ENCODE results near the gene UVSSA.
"Not testable (repeated sequence)": the region's sequence is repeated elsewhere in the genome, so short reads cannot be mapped to it uniquely, and the experiment has no call there.

The UVSSA gene

DNA sequence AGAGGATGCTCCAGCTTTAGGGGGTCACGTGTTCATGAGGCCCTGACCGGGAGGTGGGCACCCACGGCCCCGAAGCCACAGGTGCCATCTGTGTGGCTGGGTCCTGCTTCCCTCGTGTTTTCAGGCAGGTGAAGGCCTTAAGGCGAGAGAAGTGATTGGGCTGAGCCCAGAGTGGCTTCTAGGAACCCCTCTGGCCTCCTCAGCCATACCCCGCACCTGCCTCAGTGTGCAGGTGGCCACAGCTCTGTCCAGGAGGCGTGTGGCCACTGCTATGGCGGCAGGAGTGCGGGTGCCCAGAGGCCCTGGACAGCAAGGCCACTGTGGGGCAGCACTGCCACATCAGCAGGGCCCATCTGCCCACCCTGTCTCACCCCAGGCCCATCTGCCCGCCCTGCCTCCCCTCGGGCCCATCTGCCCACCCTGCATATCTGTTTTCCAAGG is 34.2 kb downstream of the UVSSA start:
- H3K9me3 ChIP-seq (ENCODE audit: control insufficient read depth, insufficient read depth, low read length), result no peaks in the 10 kb centered on the region
- H3K36me3 ChIP-seq (ENCODE audit: control insufficient read depth, insufficient read depth, low read length), result peaks cover 10% of the 10 kb centered on the region
- no peak overlapping the region for H3K27ac ChIP-seq (ENCODE audit: low read depth, low read length)
- no peaks in the 10 kb centered on the region for H3K27me3 ChIP-seq (ENCODE audit: control insufficient read depth, insufficient read depth, low read length)
- no peak overlapping the region for H3K4me3 ChIP-seq (ENCODE audit: low read depth, low read length)
- no peaks in the 10 kb centered on the region for H3K4me1 ChIP-seq (ENCODE audit: control insufficient read depth, insufficient read depth, low read length)
- H3K9ac ChIP-seq (ENCODE audit: low read depth, low read length), result no peak overlapping the region

DNA sequence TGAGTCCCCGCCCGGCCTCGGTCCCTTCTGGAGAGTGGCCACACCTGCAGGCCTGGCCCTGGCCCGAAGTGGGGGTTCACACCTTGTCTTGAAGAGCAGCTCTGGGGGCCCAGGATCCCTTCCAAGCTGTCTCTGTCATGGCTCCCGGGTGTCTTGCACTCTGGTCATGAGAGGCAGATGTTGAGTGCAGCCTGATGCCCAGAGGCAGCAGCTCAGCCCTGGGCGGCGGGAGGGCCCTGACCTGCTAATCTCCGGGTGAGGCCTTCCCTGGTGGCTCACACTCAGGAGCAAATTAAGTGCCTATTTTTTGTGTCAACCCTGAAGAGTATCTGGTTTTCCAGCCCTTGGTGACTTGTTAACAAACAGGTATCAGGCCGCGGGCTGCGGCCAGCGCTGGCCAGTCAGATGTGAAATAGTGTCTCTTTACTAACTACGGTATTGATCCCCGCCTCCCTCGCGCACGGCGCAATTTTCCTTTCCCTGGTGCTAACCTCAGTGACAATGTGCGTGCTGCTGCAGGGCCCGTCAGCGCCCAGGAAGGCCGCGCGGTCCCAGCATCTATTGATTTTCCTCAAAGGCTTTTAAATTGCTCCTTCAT is 35.0 kb downstream of the UVSSA start:
- Histone ChIP-seq H3K4me1 (ENCODE audit: control insufficient read depth, insufficient read depth, low read length) (no peaks in the 10 kb centered on the region), H3K27me3 (ENCODE audit: control insufficient read depth, insufficient read depth, low read length) (no peaks in the 10 kb centered on the region), H3K4me3 (ENCODE audit: low read depth, low read length) (no peak overlapping the region), H3K9me3 (ENCODE audit: control insufficient read depth, insufficient read depth, low read length) (no peaks in the 10 kb centered on the region), H3K36me3 (ENCODE audit: control insufficient read depth, insufficient read depth, low read length) (peaks cover 14% of the 10 kb centered on the region), H3K27ac (ENCODE audit: low read depth, low read length) (no peak overlapping the region), H3K9ac (ENCODE audit: low read depth, low read length) (no peak overlapping the region)

DNA sequence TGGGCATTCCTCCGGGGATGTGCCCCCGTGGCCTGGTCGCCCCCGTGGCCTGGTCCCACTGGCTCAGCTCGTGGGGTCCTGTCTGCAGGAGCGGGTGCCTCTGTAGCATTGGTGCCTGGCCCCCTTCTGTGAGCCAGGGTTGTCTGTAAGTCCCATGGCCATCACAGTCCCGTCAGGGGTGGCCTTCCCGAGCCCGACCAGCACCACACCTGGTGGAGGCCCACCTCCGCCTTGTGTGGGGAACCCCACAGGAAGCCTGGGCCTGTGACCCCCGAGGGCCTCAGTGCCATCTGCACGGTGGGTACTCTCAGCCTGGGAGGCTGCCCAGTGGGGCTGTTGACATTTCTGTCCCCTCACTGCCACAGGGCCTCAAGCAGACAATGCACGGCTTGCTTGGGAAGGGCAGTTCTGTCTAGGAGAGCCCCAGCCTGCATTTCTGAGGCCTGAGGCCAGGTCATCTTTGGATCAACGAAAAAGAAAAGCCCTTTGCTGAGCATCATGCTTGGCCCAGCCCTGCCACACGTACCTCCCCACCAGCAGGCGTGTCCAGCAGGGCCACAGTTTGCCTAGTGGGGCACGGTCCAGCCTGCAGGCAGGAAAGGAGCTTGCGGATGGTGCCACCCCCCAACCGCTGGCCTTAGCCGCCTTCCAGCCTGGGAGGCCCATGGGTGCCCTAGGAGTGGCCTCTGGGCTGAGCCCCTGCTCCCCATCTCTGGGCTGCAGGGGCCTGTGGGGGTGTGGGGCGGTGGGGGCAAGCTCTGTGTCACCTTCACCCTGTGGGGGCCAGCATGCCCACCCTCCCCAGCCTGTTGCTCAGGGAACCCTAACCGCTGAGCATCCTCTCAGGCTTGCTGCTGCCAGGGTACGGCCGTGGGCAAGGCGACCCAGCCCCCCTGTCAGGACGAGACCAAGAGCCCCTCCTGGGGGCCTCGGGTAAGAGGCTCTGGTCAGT is 36.0 kb downstream of the UVSSA start:
- Histone ChIP-seq H3K9me3 (ENCODE audit: control insufficient read depth, insufficient read depth, low read length) (no peaks in the 10 kb centered on the region), H3K4me1 (ENCODE audit: control insufficient read depth, insufficient read depth, low read length) (no peaks in the 10 kb centered on the region), H3K27me3 (ENCODE audit: control insufficient read depth, insufficient read depth, low read length) (no peaks in the 10 kb centered on the region), H3K4me3 (ENCODE audit: low read depth, low read length) (no peak overlapping the region), H3K27ac (ENCODE audit: low read depth, low read length) (no peak overlapping the region), H3K9ac (ENCODE audit: low read depth, low read length) (no peak overlapping the region), H3K36me3 (ENCODE audit: control insufficient read depth, insufficient read depth, low read length) (peaks cover 14% of the 10 kb centered on the region)

DNA sequence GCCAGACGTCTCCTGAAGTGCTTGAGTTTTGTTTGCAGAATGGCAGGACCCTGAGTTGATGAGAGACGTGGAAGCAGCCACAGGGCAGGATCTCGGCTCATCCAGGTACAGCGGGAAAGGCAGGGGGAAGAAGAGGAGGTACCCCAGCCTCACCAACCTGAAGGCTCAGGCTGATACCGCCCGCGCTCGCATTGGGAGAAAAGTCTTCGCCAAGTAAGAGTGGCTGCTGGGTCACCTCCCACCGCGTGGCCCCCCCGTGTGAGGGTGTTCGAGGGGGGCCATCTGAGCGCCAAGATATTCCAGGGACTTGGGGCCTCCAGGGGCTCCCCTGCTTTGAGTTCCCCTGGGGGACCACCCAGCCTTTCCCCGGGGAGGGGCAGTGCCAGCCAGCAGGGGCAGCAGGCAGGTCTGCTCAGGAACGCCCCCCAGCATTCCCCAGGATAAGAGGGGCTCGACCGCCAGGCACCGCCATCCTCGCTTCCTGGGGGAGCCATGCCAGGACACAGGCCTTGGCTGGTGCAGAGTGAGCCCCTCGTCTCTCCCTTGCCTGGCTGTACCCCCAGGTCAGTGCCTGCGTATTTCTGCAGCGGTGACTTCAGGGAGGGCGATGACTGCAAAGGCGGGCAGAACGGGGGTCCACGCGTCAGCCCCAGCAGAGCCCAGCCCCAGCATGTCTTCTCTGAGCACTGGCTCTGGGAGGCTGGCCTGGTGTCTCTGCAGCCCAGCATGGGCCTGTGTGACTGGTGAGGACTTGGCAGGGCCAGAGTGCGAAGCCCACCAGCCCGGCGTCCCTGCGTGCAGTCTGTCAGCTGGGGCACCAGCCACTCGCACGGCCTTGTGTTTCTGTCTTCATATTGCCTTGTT is 37.0 kb downstream of the UVSSA start:
- H3K4me3 ChIP-seq (ENCODE audit: low read depth, low read length), result no peak overlapping the region
- H3K36me3 ChIP-seq (ENCODE audit: control insufficient read depth, insufficient read depth, low read length), result peaks cover 14% of the 10 kb centered on the region
- no peak overlapping the region for H3K27ac ChIP-seq (ENCODE audit: low read depth, low read length)
- H3K27me3 ChIP-seq (ENCODE audit: control insufficient read depth, insufficient read depth, low read length), result no peaks in the 10 kb centered on the region
- no peaks in the 10 kb centered on the region for H3K4me1 ChIP-seq (ENCODE audit: control insufficient read depth, insufficient read depth, low read length)
- no peak overlapping the region for H3K9ac ChIP-seq (ENCODE audit: low read depth, low read length)
- no peaks in the 10 kb centered on the region for H3K9me3 ChIP-seq (ENCODE audit: control insufficient read depth, insufficient read depth, low read length)

DNA sequence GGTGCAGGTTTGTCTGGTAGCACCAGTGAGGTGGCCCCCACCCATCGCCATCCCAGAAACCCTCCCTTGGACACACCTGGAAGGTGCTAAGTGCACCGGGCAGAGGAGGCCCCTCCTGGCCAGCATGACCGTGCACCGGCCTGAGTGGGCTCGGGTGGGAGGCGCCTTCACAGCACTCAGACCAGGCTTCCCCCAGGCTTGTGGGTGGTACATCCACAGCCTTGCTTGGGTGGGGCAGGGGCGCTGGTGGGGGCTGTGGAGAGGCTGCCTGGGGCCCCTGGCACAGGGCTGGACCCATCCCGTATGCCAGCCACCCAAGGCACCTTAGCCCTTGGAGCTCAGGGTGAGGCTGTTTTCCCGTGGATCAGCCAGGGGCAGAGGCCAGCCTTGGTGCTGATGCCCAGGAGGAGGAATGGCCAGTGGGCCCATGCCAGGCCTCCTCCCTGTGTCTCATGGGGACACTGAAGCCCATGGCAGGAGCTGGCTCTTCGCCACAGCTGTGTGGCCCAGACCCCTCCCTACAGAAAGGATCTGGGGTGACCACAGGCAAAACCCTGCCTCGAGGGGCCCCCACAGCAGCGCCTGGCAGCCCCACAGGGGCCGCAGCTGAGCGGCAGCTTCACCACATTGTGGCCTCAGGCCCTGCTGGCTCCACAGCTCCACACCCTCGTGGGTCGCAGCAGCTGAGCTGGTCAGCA is 37.8 kb downstream of the UVSSA start:
- no peaks in the 10 kb centered on the region for H3K9me3 ChIP-seq (ENCODE audit: control insufficient read depth, insufficient read depth, low read length)
- H3K4me3 ChIP-seq (ENCODE audit: low read depth, low read length), result no peak overlapping the region
- H3K9ac ChIP-seq (ENCODE audit: low read depth, low read length), result no peak overlapping the region
- H3K27ac ChIP-seq (ENCODE audit: low read depth, low read length), result no peak overlapping the region
- H3K4me1 ChIP-seq (ENCODE audit: control insufficient read depth, insufficient read depth, low read length), result no peaks in the 10 kb centered on the region
- H3K36me3 ChIP-seq (ENCODE audit: control insufficient read depth, insufficient read depth, low read length), result peaks cover 14% of the 10 kb centered on the region
- no peaks in the 10 kb centered on the region for H3K27me3 ChIP-seq (ENCODE audit: control insufficient read depth, insufficient read depth, low read length)

DNA sequence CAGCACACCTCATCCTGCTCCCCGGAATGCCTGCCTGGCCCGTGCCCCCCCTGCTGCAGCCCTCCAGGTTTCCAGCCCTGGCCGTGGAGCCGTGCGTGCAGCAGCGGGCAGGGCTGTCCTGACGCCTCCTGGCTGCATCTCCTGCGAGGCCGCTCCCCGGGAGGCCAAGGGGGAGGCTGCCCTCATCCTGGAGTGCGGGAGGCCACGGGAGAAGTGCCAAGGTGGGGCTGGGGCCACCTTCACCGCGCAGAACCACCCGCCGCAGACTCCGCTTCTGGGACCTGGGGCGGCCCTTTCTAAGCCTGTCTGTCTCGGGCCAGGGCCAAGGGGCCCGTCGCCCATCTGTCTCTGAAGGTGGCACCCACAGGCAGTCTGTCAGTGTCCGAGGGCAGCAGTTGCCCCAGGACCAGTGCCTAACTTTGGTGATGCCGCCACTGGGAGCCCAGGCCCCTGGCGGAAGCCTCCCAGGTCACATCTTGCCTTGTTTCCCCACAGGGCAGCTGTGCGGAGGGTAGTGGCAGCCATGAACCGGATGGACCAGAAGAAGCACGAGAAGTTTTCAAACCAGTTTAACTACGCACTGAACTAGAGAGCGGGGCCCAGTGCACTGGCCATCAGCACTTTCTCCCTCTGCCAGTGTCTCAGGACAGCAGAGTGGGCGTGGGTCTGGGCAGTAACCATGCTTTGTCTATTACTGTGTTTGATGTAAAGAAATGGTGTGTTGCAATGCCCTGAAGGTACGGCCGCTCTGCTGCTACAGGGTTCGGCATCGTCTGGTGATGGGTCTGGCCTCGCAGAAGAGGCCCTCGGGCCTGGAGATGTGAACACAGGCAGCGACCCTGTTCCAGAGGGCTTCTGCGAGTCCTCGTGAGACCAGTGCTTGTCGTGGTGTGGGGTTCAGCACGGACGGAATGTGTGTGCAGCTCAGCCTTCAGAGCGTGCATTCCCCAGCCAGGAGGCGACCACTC is 38.6 kb downstream of the UVSSA start:
- H3K27me3 ChIP-seq (ENCODE audit: control insufficient read depth, insufficient read depth, low read length), result no peaks in the 10 kb centered on the region
- no peak overlapping the region for H3K9ac ChIP-seq (ENCODE audit: low read depth, low read length)
- H3K27ac ChIP-seq (ENCODE audit: low read depth, low read length), result no peak overlapping the region

DNA sequence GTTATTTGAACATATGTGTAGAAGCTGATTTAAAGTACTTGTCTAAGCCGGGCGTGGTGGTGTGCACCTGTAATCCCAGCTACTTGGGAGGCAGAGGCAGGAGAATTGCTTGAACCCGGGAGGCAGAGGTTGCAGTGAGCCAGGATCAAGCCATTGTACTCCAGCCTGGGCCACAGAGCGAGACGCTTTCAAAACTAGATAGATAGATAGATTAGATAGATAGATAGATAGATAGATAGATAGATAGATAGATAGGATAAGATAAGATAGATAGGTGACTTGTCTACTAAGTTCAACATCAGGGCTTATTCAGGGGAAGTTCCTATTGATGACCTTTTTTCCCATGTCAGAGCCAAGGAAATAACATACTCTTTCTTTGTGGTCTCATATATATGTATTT is 46.4 kb downstream of the UVSSA start:
- not testable (repeated sequence) for H3K27ac ChIP-seq (ENCODE audit: low read depth, low read length); H3K4me1 ChIP-seq (ENCODE audit: control insufficient read depth, insufficient read depth, low read length); H3K4me3 ChIP-seq (ENCODE audit: low read depth, low read length); H3K36me3 ChIP-seq (ENCODE audit: control insufficient read depth, insufficient read depth, low read length); H3K9ac ChIP-seq (ENCODE audit: low read depth, low read length); H3K27me3 ChIP-seq (ENCODE audit: control insufficient read depth, insufficient read depth, low read length)
- H3K9me3 ChIP-seq (ENCODE audit: control insufficient read depth, insufficient read depth, low read length), result peaks cover 18% of the 10 kb centered on the region

More for the DNA sequence above, 38.6 kb downstream of the UVSSA start:
- H3K4me3 ChIP-seq (ENCODE audit: low read depth, low read length), result no peak overlapping the region
- H3K9me3 ChIP-seq (ENCODE audit: control insufficient read depth, insufficient read depth, low read length), result no peaks in the 10 kb centered on the region
- no peaks in the 10 kb centered on the region for H3K4me1 ChIP-seq (ENCODE audit: control insufficient read depth, insufficient read depth, low read length)
- H3K36me3 ChIP-seq (ENCODE audit: control insufficient read depth, insufficient read depth, low read length), result peaks cover 14% of the 10 kb centered on the region

DNA sequence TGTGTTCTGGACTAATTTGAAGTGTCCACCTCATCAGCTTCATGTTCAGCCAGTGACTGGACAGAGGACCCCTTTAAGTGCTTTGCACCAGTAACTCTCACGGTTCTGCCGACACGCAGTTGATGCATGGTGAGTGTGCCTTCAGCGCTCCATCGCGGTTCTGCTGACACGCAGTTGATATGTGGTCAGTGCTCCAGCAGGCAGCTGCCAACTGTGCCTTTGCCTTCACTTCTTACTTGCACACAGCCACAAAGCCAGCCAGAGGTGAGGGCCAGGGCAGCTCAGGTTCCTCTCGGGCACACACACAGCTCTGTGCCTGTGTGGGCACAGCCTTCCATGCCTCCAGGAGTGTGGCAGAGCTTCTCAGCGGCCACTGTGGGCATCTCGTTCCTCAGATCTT is 46.9 kb downstream of the UVSSA start:
- Histone ChIP-seq H3K9me3 (ENCODE audit: control insufficient read depth, insufficient read depth, low read length) (peaks cover 23% of the 10 kb centered on the region), H3K4me1 (ENCODE audit: control insufficient read depth, insufficient read depth, low read length) (no peaks in the 10 kb centered on the region), H3K36me3 (ENCODE audit: control insufficient read depth, insufficient read depth, low read length) (no peaks in the 10 kb centered on the region), H3K27me3 (ENCODE audit: control insufficient read depth, insufficient read depth, low read length) (no peaks in the 10 kb centered on the region), H3K4me3 (ENCODE audit: low read depth, low read length) (no peak overlapping the region), H3K27ac (ENCODE audit: low read depth, low read length) (no peak overlapping the region), H3K9ac (ENCODE audit: low read depth, low read length) (no peak overlapping the region)

DNA sequence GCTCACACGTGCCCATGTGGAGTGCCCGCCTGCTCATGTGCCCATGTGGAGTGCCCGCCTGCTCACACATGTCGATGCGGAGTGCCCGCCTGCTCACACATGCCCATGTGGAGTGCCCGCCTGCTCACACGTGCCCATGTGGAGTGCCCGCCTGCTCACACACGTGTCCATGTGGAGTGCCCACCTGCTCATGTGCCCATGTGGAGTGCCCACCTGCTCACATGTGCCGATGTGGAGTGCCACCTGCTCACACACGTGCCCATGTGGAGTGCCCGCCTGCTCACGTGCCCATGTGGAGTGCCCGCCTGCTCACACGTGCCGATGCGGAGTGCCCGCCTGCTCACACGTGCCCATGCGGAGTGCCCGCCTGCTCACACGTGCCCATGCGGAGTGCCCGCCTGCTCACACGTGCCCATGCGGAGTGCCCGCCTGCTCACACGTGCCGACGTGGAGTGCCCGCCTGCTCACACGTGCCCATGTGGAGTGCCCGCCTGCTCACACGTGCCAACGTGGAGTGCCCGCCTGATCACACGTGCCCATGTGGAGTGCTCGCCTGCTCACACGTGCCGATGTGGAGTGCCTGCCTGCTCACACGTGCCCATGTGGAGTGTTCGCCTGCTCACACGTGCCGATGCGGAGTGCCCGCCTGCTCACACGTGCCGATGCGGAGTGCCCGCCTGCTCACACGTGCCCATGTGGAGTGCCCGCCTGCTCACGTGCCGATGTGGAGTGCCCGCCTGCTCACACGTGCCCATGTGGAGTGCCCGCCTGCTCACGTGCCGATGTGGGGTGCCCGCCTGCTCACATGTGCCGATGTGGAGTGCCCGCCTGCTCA is 47.8 kb downstream of the UVSSA start:
- not testable (repeated sequence) for H3K27me3 ChIP-seq (ENCODE audit: control insufficient read depth, insufficient read depth, low read length); H3K27ac ChIP-seq (ENCODE audit: low read depth, low read length); H3K4me1 ChIP-seq (ENCODE audit: control insufficient read depth, insufficient read depth, low read length); H3K9ac ChIP-seq (ENCODE audit: low read depth, low read length); H3K36me3 ChIP-seq (ENCODE audit: control insufficient read depth, insufficient read depth, low read length); H3K4me3 ChIP-seq (ENCODE audit: low read depth, low read length)
- peaks cover 25% of the 10 kb centered on the region for H3K9me3 ChIP-seq (ENCODE audit: control insufficient read depth, insufficient read depth, low read length)

Measured in HUES48 (cell line).